GM18907 (cell line): Measurements from ENCODE around the gene GZMB.
"Not testable (repeated sequence)": the region's sequence is repeated elsewhere in the genome, so short reads cannot be mapped to it uniquely, and the experiment has no call there.

Experiments used
- ATAC-seq: cut with Tn5 transposase; IDR thresholded peaks from one replicate; pipeline ENCODE4 v1.9.1; 2021; ENCODE audit warnings: mild to moderate bottlenecking, moderate library complexity; ENCODE audit not compliant: unreplicated experiment

Gene GZMB, protein sequence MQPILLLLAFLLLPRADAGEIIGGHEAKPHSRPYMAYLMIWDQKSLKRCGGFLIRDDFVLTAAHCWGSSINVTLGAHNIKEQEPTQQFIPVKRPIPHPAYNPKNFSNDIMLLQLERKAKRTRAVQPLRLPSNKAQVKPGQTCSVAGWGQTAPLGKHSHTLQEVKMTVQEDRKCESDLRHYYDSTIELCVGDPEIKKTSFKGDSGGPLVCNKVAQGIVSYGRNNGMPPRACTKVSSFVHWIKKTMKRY

DNA sequence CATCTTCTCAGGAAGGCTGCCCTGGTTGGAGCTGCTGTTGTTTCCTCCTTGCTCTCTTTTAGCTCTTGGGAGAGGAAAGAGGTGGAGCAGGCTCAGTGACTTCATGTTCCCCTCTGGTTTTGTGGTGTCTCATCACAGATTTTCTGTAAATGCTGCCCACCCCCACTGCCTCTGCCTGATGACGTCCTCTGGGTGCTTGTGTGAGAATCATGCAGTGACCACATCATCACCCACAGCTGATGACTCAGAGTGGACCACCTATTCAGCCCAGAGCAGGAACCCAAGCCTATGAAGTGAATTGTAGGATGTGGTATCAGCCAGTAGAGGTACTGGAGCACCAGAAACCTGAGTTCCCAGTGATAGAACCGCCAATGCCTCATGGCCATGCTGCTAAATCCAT lies at the start of gene GZMB:
TSS of gene GZMB (minus strand) at position 33 of the 400 bp plus-strand sequence. CDS start at position 3, 30 bp downstream.
- no peak for ATAC-seq

DNA sequence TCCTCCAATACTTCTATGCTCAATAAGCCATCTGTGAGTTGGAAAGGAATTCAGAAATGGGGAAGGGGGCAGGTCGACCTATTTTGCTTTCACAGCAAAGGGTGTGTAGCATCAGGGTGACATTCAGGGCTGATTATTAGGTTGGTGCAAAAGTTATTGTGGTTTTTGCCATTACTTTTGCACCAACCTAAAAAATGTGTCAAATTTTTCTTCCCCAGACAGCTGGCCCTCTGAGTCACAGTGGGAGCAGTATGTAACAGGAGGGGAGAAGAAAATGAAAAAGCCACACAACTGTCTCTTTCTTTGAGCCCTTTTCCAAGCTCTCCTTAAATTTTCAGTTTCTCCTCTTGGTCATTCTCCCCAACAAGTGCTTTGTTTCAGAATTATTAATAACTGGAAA lies 47.1 kb upstream of the GZMB start:
- ATAC-seq = no peak

DNA sequence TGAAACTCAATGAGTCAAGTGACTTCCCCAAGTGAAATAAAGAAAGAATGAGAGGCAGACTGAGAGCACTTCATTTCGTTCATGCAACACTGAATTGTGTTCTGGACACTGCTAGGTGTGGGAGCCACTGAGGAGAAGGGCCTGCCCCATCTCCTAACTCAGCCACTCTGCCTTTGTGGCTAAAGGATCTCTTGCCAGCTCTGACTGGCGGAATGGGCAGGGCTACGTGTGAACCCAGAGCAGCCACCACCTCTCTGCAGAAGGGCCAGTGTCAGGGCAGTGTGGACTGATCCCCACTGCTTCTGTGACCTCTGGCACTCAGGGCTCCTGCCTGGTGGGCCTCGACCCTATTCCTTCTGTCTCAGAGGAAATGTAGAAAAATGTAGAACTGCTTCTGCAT lies 46.5 kb upstream of the GZMB start:
- no peak for ATAC-seq

DNA sequence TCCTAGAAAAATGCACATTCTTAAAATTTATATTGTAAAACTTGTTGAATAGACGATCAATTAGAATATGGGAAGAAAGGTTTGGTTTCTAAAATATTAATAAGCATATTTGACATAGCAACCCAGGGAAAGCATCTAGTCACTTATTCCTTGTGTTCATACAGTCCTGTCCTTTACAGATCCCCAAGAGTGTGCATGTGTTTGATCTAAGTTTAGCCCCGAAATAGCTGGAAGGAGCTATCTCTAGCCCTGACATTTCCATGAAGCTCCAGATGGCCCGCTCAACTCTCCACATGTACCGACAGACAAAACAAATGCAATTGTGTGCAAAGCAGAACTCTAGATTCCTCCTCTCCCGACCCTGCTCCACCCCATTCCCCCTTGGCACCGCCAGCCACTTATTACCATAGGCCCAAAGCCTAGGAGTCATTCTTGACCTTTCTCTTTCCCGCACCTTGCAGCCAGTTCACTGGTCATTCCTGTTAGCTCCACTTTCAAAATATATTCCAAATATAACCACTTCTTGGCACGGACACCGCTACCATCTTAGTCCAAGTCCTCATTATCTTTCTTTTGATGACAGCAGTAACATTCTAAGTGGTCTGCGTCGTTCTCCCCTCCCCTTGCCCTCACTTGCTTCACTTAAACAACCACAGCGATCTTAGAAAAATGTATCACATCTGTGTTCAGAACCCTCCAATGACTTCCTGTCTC lies 45.4 kb upstream of the GZMB start:
- no peak for ATAC-seq

DNA sequence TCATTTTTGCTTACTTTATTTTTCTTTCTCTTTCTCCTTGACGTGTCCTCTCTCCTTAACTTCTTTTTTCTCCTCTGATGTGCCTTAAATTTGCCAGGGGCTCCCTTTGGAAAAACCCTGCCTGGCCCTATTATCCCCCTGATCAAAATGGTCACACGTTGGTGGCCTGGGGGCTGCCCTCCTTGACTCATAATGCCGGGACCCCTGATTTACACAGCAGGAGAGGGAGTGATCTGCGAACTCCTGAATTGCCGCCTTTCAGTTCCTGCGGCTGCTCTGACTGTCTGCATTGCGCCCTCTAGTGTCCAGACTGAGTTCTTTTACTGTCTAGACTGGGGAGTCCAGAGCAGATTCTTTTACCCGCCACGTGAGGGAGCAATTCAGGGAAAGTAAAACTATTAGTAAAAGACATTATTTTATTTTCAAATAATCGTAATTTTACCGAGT lies 44.8 kb upstream of the GZMB start:
- ATAC-seq = peak; percentile 77

DNA sequence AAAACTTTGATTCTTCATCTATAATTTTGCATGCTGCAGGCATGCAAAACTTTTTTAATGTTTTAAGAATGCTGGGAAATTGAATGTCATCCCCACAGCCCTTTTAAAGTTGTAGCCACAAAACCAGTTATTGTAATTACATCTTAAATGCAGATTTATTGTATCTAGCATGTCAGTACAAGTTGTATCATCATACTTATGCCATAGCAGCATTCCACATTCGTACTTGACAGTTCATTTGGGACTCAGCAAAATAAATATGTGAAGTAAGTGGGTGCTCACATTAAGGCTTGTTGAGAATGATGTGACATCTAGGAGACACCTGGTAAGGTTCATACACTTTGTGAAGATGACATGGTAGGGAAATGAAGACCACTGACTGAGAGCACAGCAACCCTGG lies 44.0 kb upstream of the GZMB start:
- no peak for ATAC-seq

DNA sequence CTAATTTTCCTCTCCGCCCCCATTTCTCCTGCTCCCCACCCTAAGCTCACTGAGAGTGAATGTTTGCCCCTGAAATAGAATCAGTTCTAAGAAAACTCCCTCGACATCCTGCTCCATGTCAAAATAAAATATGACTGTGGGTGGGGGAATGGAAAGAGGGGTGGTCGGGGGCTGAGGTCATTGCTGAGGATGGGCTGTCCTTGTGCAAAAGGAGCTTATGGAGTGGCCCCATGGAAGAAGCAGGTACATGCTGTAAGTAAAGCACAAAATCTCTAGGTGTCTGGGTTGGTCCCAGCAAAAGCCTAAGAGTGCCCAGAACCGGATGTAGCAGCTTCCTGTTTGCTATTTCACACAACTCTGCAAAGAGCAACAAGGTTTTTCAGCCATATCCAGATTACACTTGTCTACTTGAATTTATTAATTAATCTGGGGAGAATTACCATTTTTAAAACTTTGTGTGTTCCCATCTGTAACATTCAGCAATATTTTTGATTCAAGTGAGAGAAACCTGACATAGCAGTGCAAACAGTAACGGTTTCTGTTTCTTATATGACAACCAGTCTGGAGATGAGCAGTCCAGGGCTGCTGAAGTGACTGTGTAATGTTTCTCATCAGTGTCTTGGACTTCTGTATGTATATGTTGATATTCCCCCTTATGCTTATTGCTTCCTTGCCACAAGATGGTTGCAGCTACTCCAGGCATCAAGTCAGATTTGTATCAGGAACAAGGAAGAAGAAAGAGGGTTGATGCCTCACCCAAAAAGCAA lies 40.4 kb upstream of the GZMB start:
- ATAC-seq = peak; percentile 68

DNA sequence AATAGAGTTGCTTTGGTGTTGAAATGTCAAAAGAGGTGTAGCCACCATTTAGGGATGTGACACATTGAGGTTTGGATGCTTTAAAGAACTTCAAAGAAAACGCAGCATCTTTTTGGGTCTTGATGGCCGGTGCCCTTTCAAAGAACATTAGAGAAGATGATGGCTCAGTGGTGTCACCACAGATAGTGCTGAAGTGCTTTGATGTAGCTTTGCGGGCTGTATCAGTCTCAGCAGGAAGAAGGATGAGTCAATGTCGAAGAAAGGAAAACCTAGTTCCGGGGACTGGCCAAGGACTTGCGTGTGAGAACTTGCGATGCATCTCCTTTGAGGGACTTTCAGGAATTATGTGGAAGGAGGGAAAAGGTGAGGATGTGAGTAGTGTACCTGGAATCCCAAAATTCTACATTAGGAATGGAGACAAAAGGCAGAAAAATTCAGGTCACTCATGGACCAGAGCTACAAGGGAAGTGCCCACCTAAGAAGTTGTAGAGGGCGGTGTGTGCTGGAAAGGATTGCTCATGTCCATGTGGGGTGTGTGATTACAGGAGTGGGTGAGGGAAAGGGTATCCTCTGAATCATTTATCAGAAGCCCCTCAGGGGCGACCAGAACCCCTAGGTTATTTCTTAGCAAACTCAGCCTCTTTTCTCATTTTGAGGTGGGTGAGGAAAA lies 39.7 kb upstream of the GZMB start:
- peak; percentile 66 for ATAC-seq

DNA sequence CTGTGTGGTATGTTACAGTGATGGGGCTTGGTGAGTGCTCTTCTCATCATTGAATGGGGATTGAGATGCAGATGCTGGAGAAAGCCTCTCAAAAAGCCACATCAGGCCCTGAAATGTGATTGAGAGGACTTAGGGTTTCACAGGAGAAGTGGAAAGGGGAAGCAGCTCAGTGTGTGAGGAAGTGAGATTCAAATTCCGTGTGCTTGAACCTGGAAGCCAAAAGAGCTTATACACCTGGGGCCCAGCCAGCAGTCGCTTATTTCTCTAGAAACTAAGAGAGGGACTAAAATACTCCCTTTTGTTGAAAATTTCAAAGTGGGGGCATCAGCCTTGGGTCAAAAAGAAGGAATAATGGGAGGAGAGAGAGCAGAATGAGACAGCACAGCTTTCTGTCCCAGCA lies 39.1 kb upstream of the GZMB start:
- peak; percentile 47 for ATAC-seq

DNA sequence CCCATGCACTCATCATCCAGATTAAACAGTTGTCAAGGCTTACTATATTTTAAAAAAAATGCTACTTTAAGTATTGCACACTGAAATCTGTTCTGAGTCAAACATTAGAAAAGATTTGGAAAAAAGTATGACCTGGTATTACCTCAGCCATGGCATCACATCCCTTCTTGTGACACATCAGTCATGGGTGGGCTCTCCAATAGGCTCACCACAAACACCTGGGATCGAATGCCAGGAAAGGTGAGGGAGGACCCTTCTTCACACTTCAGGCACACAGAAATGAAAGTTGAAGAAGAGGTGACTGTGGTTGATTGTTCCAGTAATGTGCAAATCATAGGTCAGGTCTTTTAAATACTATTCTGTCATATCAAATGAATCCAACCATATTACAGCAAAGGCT lies 36.6 kb upstream of the GZMB start:
- no peak for ATAC-seq

DNA sequence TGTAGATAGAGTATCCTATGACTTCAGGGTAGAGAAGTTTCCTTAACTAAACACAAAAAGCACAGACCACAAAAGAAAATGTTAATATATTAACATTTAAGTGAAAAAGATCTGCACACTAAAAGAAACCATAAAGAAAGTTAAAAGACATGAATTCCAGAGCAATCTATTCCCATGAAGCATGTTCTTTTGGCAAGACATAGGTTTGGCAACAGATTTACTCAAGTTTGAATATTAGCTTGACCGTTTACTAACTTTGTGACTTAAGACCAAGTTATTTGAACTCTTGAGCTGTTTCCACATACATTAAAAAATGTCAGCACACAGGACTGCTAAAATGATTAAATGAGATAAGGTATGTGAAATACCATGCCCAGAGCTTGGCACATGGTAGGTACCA lies 35.7 kb upstream of the GZMB start:
- no peak for ATAC-seq

DNA sequence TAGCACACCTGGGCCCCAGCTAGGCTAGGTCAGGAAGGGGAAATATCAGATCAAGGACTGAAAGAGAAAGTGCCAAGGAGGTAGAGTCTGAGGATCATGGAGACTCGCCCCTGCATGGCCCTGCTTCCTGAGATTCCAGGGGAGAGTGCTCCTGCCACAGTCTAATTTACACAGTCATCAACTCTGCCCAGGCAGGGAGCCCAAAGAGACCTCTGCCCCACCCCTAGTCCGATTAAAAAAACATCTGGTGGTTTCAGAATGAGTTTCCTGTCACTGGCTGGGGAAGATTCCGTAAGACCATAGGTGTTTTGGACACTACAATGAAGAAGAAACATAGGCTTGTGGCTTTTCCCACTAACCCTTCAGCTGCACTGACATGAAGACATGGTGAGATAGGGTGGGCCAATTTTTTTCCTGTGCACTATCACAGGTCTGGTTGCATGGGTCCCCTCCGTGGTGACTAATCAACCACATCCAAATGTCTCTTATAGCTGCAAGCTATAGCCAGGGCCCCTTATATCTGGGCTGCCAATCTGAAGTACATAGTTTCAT lies 31.5 kb upstream of the GZMB start:
- ATAC-seq = peak; percentile 97

DNA sequence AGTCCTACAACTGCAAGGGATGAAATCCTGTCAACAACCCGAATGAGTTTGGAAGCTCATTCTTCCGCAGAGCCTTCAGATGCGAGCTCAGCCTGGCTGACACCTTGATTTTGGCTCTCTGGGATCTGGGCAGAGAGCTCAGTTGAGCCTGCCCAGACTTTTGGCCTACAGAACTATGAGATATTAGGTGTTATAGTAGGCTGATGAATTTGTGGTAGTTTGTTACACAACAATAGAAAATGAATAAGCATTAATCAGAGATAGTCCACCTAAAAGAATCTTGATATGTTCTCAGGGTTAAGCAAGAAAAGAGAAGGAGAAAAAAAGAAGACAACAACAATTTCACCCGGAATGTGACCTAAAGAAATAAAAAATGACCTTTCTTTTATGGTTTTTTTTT lies 30.4 kb upstream of the GZMB start:
- no peak for ATAC-seq

DNA sequence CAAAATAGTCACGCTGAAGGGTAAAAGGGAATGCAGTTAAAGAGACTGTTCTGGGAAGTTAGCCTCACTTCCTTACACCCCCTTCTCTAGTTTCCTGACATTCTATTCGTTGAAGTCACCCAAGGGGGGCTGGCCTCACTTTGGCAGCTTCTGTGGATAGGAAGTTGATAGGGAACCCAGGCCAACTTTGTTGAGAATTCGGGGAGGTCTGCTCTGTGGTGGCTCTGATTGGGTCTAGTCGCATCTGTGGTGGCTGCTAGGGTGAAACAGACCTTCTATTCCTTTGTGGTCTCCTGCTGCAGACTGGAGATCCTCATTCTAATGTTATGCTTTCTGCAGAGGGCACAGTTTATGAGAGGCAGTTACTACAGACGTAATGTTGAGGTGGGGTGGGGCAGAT lies 28.8 kb upstream of the GZMB start:
- no peak for ATAC-seq

DNA sequence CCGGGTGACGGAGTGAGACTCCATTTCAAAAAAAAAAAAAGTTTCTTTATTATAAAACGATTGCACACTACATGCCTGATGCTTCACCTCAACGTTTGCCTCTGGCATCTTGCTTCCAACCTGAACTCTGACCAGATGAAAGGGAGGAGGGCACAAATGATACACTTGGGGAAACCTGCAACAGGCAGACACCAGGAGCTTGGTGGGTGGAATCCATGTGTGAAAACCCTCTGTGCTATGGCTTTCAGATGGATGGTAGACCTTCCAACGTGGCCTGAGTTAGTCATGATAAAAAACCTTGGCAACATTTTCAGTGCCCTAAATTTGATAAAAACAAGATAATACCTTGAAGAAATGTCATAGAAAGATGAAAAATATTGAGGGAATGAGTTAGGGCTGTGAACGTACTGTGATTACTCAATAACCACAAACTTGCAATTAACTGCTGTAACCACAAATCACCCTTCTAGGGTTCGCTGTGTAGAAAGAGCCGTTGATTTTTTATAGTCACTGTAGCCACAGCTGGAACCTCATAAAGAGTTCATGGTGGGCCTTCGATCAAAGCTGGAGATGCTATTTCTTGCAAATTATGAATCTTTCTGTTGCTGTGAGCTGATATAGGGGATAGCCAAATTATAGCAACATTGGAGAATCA lies 26.1 kb upstream of the GZMB start:
- ATAC-seq = no peak

DNA sequence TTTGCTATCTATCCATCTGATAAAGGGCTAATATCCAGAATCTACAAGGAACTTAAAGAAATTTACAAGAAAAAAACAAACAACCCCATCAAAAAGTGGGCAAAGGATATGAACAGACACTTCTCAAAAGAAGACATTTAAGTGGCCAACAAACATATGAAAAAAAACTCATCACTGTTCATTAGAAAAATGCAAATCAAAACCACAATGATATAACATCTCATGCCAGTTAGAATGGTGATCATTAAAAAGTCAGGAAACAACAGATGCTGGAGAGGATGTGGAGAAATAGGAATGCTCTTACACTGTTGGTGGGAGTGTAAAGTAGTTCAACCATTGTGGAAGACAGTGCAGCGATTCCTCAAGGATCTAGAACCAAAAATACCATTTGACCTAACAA lies 14.4 kb upstream of the GZMB start:
- ATAC-seq = not testable (repeated sequence)

DNA sequence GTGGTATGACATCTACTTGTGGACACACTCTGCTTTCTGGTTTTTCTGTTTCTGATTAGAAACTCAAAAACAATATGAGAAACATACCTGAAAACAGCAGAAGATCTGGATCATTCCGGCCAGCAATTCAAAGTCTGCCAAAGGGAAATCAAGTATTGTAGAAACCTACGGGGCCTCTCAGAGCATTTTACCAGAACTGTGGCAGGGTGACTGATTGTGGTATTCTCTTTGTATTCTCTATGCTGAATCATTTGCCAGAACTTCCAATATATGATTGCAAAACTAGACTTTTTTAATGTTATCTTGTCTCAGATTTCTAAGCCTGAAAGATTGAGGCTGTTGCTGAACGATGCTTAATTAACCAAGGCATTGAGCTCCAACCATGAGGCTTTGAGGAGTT lies 5.9 kb upstream of the GZMB start:
- no peak for ATAC-seq

DNA sequence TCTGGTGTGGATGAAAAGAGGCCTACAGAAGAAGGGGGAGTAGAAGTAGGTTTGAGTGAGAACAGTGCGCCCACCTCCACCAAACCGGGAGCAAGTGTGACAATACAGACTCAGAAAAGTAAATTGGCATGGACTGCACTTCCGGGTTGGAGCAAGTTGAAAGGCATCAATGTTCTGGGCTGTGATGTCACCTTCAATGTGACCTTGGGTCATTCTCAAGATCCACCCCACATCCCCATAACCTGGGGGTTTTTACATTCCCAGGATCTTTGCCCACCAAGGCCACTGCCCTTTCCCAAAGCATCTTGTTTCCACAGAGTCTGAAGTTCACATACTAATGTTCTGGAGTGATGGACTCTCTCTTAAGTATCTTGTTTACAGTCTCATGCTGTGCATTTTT lies 5.3 kb upstream of the GZMB start:
- ATAC-seq = no peak

DNA sequence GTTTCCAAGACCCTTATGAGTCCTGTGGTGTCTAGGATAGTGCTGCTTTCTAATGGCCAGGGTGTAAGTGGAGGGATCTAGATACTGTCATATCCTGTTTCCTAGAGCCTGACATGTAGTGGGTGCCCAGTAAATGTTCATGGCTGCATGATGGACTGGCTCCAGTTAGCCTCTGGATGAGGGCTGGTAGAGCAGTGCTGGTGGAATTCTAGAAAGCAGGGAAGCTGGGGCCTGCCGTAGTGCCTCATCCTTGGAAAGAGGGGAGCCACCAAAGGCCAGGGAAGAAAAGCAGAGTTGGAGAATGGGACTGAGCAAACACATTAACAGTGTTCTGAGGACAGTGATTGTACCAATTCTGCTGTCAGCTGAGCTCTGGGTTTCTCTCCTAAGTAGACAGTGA lies 637 bp downstream of the GZMB start:
- no peak for ATAC-seq

DNA sequence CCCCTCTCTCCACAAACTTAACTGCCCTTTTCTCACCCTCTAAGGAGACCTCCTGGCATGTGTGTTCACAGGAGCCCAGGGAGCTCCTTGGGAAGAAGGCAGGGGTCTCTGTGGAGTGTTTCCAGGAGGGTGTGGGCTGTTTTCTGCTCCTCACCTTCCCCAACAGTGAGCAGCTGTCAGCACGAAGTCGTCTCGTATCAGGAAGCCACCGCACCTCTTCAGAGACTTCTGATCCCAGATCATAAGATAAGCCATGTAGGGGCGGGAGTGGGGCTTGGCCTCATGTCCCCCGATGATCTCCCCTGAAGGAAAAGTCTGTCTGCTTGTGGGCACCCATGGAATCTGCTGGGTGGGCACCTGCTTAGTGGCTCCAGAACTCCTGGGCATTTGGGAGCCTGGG lies 1.2 kb downstream of the GZMB start:
- no peak for ATAC-seq

DNA sequence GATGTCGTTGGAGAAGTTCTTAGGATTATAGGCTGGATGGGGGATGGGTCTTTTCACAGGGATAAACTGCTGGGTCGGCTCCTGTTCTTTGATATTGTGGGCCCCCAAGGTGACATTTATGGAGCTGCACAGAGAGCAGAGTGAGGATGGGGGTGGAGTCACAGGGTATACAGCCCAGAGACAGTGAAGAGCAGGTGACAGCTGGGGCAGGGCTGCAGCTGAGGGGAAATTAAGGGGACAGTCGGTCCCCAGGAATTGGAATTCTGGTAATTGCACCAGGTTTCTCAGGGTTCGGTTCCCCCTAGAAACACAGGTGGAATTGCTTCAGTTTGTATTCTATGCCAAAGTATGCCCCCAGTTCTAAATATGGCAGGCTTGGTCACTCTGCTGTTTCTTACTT lies 1.7 kb downstream of the GZMB start:
- ATAC-seq = no peak
